Liver (tissue), 9 donors: ENCODE results near the gene CBX5. TPM values are rescaled to one million over a fixed set of nuclear protein-coding genes. Genes with fewer than 3 reads are reported as not detected.

Experiments used
- DNase-seq: peaks from one replicate; pipeline ENCODE4 v3.0.0-alpha.2; 2017; ENCODE audit warnings: low spot score
- H3K27ac ChIP-seq, 2 donors: one replicate each; pipeline ENCODE4 v1.7.0; 2013; ENCODE audit warnings: inconsistent platforms in 2 of 2, low read length in 2 of 2, control low read depth in 1 of 2, low read depth in 1 of 2, mild to moderate bottlenecking in 1 of 2
- H3K27me3 ChIP-seq, 4 donors: one replicate each; pipeline versions ENCODE4 v1.6.1 to v1.7.0; 2013; ENCODE audit warnings: low read length in 3 of 4, inconsistent platforms in 1 of 4, mild to moderate bottlenecking in 1 of 4, moderate library complexity in 1 of 4; ENCODE audit not compliant: control insufficient read depth in 4 of 4, insufficient read depth in 4 of 4
- H3K36me3 ChIP-seq, 4 donors: one replicate each; pipeline versions ENCODE4 v1.6.1 to v1.7.0; 2013; ENCODE audit warnings: low read length in 3 of 4, mild to moderate bottlenecking in 3 of 4, low read depth in 1 of 4, moderate library complexity in 1 of 4; ENCODE audit not compliant: control insufficient read depth in 4 of 4, insufficient read depth in 3 of 4
- H3K4me1 ChIP-seq, 4 donors: one replicate each; pipeline versions ENCODE4 v1.6.1 to v1.7.0; 2013; ENCODE audit warnings: low read length in 3 of 4, mild to moderate bottlenecking in 3 of 4, moderate library complexity in 1 of 4; ENCODE audit not compliant: control insufficient read depth in 4 of 4, insufficient read depth in 4 of 4
- H3K4me3 ChIP-seq, 3 donors: one replicate each; pipeline versions ENCODE4 v1.6.1 to v1.7.0; 2013; ENCODE audit warnings: low read length in 3 of 3, control low read depth in 1 of 3, low read depth in 1 of 3, mild to moderate bottlenecking in 1 of 3
- H3K9ac ChIP-seq, 2 donors: one replicate each; pipeline ENCODE4 v1.7.0; 2013; ENCODE audit warnings: low read length in 2 of 2, mild to moderate bottlenecking in 2 of 2, moderate library complexity in 2 of 2, control low read depth in 1 of 2, low read depth in 1 of 2
- H3K9me3 ChIP-seq, 4 donors: one replicate each; pipeline versions ENCODE4 v1.6.1 to v1.7.0; 2013; ENCODE audit warnings: low read length in 3 of 4; ENCODE audit not compliant: control insufficient read depth in 4 of 4
- CTCF ChIP-seq: fragments of 150-350 bp; IDR thresholded peaks from 2 replicates; pipeline ENCODE4 v1.5.1; 2017; ENCODE audit warnings: improper control_type of control experiment, low read depth, low read length; ENCODE audit not compliant: missing input control
- FOXA2 ChIP-seq: IDR thresholded peaks from 2 replicates; pipeline ENCODE4 v1.6.1; 2016; ENCODE audit warnings: antibody characterized with exemption
- GABPA ChIP-seq, 2 donors: IDR thresholded peaks in 1 of 2; conservative IDR thresholded peaks in 1 of 2; 2 replicates each; pipeline ENCODE4 v1.6.1; 2016; ENCODE audit warnings: antibody characterized with exemption in 2 of 2, mild to moderate bottlenecking in 1 of 2, moderate library complexity in 1 of 2
- HNF4A ChIP-seq, 2 donors: conservative IDR thresholded peaks; 2 replicates each; pipeline ENCODE4 v1.6.1; 2016; ENCODE audit warnings: antibody characterized with exemption in 2 of 2, mild to moderate bottlenecking in 2 of 2
- NR2F2 ChIP-seq: IDR thresholded peaks from 2 replicates; pipeline ENCODE4 v1.6.1; 2016; ENCODE audit warnings: antibody characterized with exemption
- RAD21 ChIP-seq, 2 donors: IDR thresholded peaks; 2 replicates each; pipeline ENCODE4 v1.6.1; 2016; ENCODE audit warnings: antibody characterized with exemption in 2 of 2, mild to moderate bottlenecking in 2 of 2
- RXRA ChIP-seq, 2 donors: IDR thresholded peaks; 2 replicates each; pipeline ENCODE4 v1.6.1; 2017 to 2018; ENCODE audit warnings: antibody characterized with exemption in 2 of 2, mild to moderate bottlenecking in 1 of 2
- SP1 ChIP-seq: IDR thresholded peaks from 2 replicates; pipeline ENCODE4 v1.6.1; 2018; ENCODE audit warnings: antibody characterized with exemption, mild to moderate bottlenecking
- TAF1 ChIP-seq: conservative IDR thresholded peaks from 2 replicates; pipeline ENCODE4 v1.6.1; 2016; ENCODE audit warnings: antibody characterized with exemption, mild to moderate bottlenecking
- YY1 ChIP-seq: IDR thresholded peaks from 2 replicates; pipeline ENCODE4 v1.6.1; 2016; ENCODE audit warnings: antibody characterized with exemption, mild to moderate bottlenecking
- ZBTB33 ChIP-seq: IDR thresholded peaks from 2 replicates; pipeline ENCODE4 v1.6.1; 2016; ENCODE audit warnings: antibody characterized with exemption
- WGBS: extraction: QIAGEN DNeasy Blood & Tissue Kit; methylation state at CpG from one replicate; pipeline ENCODE4 v1.1.7; 2013; 5-methylcytosine and 5-hydroxymethylcytosine counted together
- polyA plus RNA-seq, 2 donors: library from polyadenylated mRNA; stranded (reverse) in 1 of 2; unstranded in 1 of 2; fragments of 200-250 nt in 1 of 2; fragments of >200 nt in 1 of 2; fragmentation: Nextera tagmentation in 1 of 2; extraction: Ambion mirVana in 1 of 2; gene quantifications; one replicate each; pipeline versions ENCODE4 v1.2.1 to v1.2.3, GENCODE V29; 2013 to 2015
- total RNA-seq, 2 donors: library from RNA; depleted of rRNA; stranded (reverse); fragments of >200 nt; gene quantifications; one replicate each; pipeline ENCODE4 v1.2.3, GENCODE V29; 2014
- TF ChIP-seq, protein P1 (sequence below): IDR thresholded peaks from 2 replicates; pipeline ENCODE4 v1.6.1; 2016; ENCODE audit warnings: antibody characterized with exemption
- TF ChIP-seq, protein P2 (sequence below): IDR thresholded peaks from 2 replicates; pipeline ENCODE4 v1.6.1; 2016; ENCODE audit warnings: antibody characterized with exemption
- donor health status: healthy.
- donor health status: healthy.
- donor health status: healthy.
- donor health status: healthy.
- donor health status: healthy.

CBX5 gene
- total and polyA plus RNA-seq, 4 donors: 4.4 to 62.3 (median 12.6) TPM

GRCh38 chr12:54300225-54300731 lies 20.4 kb upstream of the CBX5 start:
- TF ChIP-seq, protein P1, sequence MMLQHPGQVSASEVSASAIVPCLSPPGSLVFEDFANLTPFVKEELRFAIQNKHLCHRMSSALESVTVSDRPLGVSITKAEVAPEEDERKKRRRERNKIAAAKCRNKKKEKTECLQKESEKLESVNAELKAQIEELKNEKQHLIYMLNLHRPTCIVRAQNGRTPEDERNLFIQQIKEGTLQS: no peak
- no peak for TF ChIP-seq GABPA (IDR thresholded peaks at IDR 0.05 in 1 of 2, conservative IDR thresholded peaks at IDR 0.05 in 1 of 2)
- TF ChIP-seq YY1: no peak
- TF ChIP-seq RXRA (IDR thresholded peaks at IDR 0.05): no peak
- no peak for TF ChIP-seq HNF4A (conservative IDR thresholded peaks at IDR 0.05)
- TF ChIP-seq ZBTB33: no peak
- TF ChIP-seq RAD21 (IDR thresholded peaks at IDR 0.05): no peak
- no peak for TF ChIP-seq FOXA2
- DNase-seq: peak; percentile 35
- no peaks in the 10 kb centered on the region for H3K9me3 ChIP-seq
- peak overlapping the region in 1 of 3 donors; percentile 2 for H3K4me3 ChIP-seq
- H3K27ac ChIP-seq: peak overlapping the region in 1 of 2 donors; percentile 28
- no peaks in the 10 kb centered on the region for H3K27me3 ChIP-seq
- H3K9ac ChIP-seq: no peak overlapping the region
- 44% methylated on average over 3 of the region's 3 CpGs for WGBS
- peaks cover 2 to 18% (median 7%) of the 10 kb centered on the region in 4 donors for H3K4me1 ChIP-seq
- no peaks in the 10 kb centered on the region for H3K36me3 ChIP-seq

DNA sequence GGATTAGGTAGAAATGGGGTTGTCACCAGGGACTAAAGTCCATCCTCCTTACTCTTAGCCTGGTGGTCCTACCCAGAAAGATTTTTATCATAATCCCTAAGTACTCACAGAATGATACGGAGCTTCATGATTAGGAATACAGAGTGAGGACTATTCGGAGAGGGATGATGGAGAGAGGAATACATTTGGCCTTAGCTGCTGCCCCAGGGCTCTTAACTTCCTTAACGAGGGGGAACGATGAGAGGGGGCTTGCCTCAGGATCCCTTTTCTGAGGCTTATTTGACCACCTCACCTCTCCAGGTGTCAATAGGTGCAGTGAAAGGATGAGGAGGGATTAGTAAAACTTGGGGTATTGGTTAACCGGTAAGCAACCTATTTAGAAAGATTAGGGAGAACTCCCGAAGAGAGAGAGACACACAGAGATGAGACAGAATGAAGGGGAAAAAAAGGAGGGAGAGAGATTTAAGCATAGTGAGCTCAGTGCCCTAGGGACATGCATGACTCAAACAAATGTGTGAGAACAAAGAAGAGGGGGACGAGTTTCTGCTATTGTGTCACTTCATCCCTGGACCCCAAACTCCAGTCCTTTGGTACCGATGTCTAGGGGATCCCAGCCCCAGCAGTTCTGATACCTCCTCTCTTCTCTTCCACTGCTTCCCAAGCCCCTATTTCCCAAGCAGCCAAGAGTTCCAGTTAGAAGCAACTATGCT lies 19.7 kb upstream of the CBX5 start:
- H3K27ac ChIP-seq: no peak overlapping the region
- 66% methylated on average over 8 of the region's 8 CpGs for WGBS
- no peaks in the 10 kb centered on the region for H3K9me3 ChIP-seq
- no peaks in the 10 kb centered on the region for H3K36me3 ChIP-seq
- TF ChIP-seq TAF1 (no peak), FOXA2 (no peak), NR2F2 (no peak)
- H3K9ac ChIP-seq: no peak overlapping the region
- no peak overlapping the region for H3K4me3 ChIP-seq
- peaks cover 2 to 18% (median 7%) of the 10 kb centered on the region in 4 donors for H3K4me1 ChIP-seq
- H3K27me3 ChIP-seq: no peaks in the 10 kb centered on the region
- no peak for DNase-seq

DNA sequence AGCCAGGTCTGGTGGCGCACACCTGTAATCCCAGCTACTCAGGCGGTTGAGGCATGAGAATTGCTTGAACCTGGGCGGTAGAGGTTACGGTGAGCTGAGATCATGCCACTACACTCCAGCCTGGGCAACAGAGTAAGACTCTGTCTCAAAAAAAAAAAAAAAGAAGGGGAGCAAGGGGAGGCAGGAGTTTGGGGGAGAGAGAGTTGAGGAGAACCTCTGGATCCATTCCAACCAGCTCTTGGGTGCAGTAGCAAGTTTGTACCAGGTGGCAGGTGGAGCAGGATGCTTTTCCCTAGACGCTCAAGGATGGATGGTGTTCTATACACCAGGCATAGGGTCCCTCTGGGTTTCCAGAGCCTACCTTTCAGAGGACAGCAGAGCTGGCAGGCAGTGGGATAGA lies 19.0 kb upstream of the CBX5 start:
- Histone ChIP-seq H3K9me3 (no peaks in the 10 kb centered on the region), H3K27ac (no peak overlapping the region), H3K9ac (no peak overlapping the region), H3K27me3 (no peaks in the 10 kb centered on the region), H3K36me3 (no peaks in the 10 kb centered on the region), H3K4me3 (no peak overlapping the region), H3K4me1 (peaks cover 0 to 11% (median 4%) of the 10 kb centered on the region in 4 donors)
- TF ChIP-seq CTCF (no peak), SP1 (no peak)
- TF ChIP-seq, protein P2, sequence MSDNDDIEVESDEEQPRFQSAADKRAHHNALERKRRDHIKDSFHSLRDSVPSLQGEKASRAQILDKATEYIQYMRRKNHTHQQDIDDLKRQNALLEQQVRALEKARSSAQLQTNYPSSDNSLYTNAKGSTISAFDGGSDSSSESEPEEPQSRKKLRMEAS: no peak
- TF ChIP-seq, protein P1: no peak
- WGBS: 91% methylated on average over 5 of the region's 5 CpGs
- DNase-seq: no peak
